Spleen (tissue), 11 donors: ENCODE data around the gene SRPK1. TPM values are rescaled to one million over a fixed set of nuclear protein-coding genes. Genes with fewer than 3 reads are reported as not detected.

Source experiments
- DNase-seq: peaks from one replicate; pipeline ENCODE4 v3.0.0-alpha.2; 2020
- H3K27ac ChIP-seq, 8 donors: fragments of 200-600 bp; sonication (generic) in 7 of 8; 1 replicate in 4 of 8; 2 replicates in 4 of 8; pipeline versions ENCODE4 v1.5.0 to v1.8.0; 2016 to 2021; ENCODE audit warnings: inconsistent platforms in 4 of 8, mild to moderate bottlenecking in 4 of 8, moderate library complexity in 1 of 8
- H3K27me3 ChIP-seq, 7 donors: fragments of 200-600 bp; sonication (generic) in 6 of 7; replicated peaks in 1 of 7; 1 replicate in 4 of 7; 2 replicates in 3 of 7; pipeline versions ENCODE4 v1.5.0 to v1.8.0; 2016 to 2021; ENCODE audit warnings: inconsistent platforms in 3 of 7, mild to moderate bottlenecking in 1 of 7
- H3K36me3 ChIP-seq, 6 donors: fragments of 200-600 bp; sonication (generic) in 5 of 6; 1 replicate in 4 of 6; 2 replicates in 2 of 6; pipeline versions ENCODE4 v1.5.0 to v1.8.0; 2016 to 2021; ENCODE audit warnings: inconsistent platforms in 2 of 6
- H3K4me1 ChIP-seq, 6 donors: fragments of 200-600 bp; sonication (generic) in 5 of 6; 1 replicate in 3 of 6; 2 replicates in 3 of 6; pipeline versions ENCODE4 v1.5.0 to v1.8.0; 2016 to 2021; ENCODE audit warnings: inconsistent platforms in 3 of 6
- H3K4me3 ChIP-seq, 8 donors: fragments of 200-600 bp; sonication (generic) in 7 of 8; 1 replicate in 4 of 8; 2 replicates in 4 of 8; pipeline versions ENCODE4 v1.5.0 to v1.8.0; 2016 to 2021; ENCODE audit warnings: inconsistent platforms in 4 of 8, mild to moderate bottlenecking in 4 of 8, moderate library complexity in 2 of 8
- H3K9me3 ChIP-seq, 8 donors: fragments of 200-600 bp; sonication (generic) in 7 of 8; 1 replicate in 4 of 8; 2 replicates in 4 of 8; pipeline versions ENCODE4 v1.5.0 to v1.8.0; 2016 to 2021; ENCODE audit warnings: inconsistent platforms in 4 of 8
- CTCF ChIP-seq, 11 experiments: fragments of 200-600 bp in 7 of 11; fragments of 450-650 bp in 4 of 11; sonication (generic) in 4 of 11; IDR thresholded peaks in 8 of 11; conservative IDR thresholded peaks in 3 of 11; 1 replicate in 7 of 11; 2 replicates in 4 of 11; pipeline versions ENCODE4 v1.4.0 to v1.8.0; 2016 to 2021; ENCODE audit warnings: antibody characterized with exemption in 11 of 11, inconsistent platforms in 4 of 11, mild to moderate bottlenecking in 1 of 11
- POLR2A ChIP-seq, 3 donors: fragments of 450-650 bp; IDR thresholded peaks; one replicate each; pipeline ENCODE4 v1.5.1; 2017; ENCODE audit warnings: antibody characterized with exemption in 3 of 3, mild to moderate bottlenecking in 1 of 3
- POLR2AphosphoS5 ChIP-seq, 3 donors: sonication (generic); formaldehyde crosslinking; IDR thresholded peaks; one replicate each; pipeline ENCODE4 v1.5.1; 2017; ENCODE audit warnings: antibody characterized with exemption in 3 of 3
- WGBS, 5 donors: extraction: QIAGEN DNeasy Blood & Tissue Kit in 3 of 5; methylation state at CpG; one replicate each; pipeline versions ENCODE4 v1.1.5 to v1.1.7; 2013 to 2018; 5-methylcytosine and 5-hydroxymethylcytosine counted together
- intact Hi-C: fragments of 100-400 bp; cut with DNase I; formaldehyde crosslinking; loops from one replicate; pipeline ENCODE4 v1.15.0; 2023; ENCODE audit warnings: low total_unique reads
- polyA plus RNA-seq, 3 donors: library from polyadenylated mRNA; stranded (reverse); fragments of 200-250 nt; gene quantifications; one replicate each; pipeline ENCODE4 v1.2.1, GENCODE V29; 2013
- total RNA-seq, 7 donors: library from RNA; depleted of rRNA in 3 of 7; stranded (reverse); fragments of >200 nt in 3 of 7; fragmentation: NEBNext Ultra II Directional in 4 of 7; extraction: Animal tissue kit (Norgen Biotek cat#: 25700) in 4 of 7; gene quantifications; one replicate each; pipeline versions ENCODE4 v1.1.0 to v1.2.1, GENCODE V29; 2016 to 2021
- donor health status: healthy with polysubstance abuse.
- donor health status: DM: no; HTN: no; CAD: no; lungs with moderate emphysema.
- donor health status: DM: no; HTN: no; CAD: no.
- donor health status: Bipolar disorder and iron deficiency.
- donor health status: healthy.
- donor health status: DM: no; HTN: no; CAD: no.
- donor health status: DM: yes; HTN: yes; CAD: no.

SRPK1 gene
- total and polyA plus RNA-seq, 10 donors: 8.8 to 140 (median 57.8) TPM

- 83 to 93% (median 86%) methylated on average over 5 of the region's 5 CpGs for WGBS, 5 donors
- no peak overlapping the region for H3K4me3 ChIP-seq
- DNase-seq: no peak
- H3K9me3 ChIP-seq: no peaks in the 10 kb centered on the region
- intact Hi-C loops: no loop called here
- H3K4me1 ChIP-seq: no peaks in the 10 kb centered on the region
- no peak overlapping the region for H3K27ac ChIP-seq
- TF ChIP-seq CTCF (IDR thresholded peaks at IDR 0.05 in 8 of 11, conservative IDR thresholded peaks at IDR 0.05 in 3 of 11) (no peak), POLR2A (IDR thresholded peaks at IDR 0.05) (no peak), POLR2AphosphoS5 (IDR thresholded peaks at IDR 0.05) (no peak)
- H3K27me3 ChIP-seq: peaks cover 0 to 18% (median 0%) of the 10 kb centered on the region in 7 donors
- H3K36me3 ChIP-seq: peaks cover 0 to 19% (median 0%) of the 10 kb centered on the region in 6 donors
Measured at GRCh38 chr6:35955521-35955920, 34.6 kb upstream of the SRPK1 start.

- Histone ChIP-seq H3K27me3 (peaks cover 0 to 13% (median 0%) of the 10 kb centered on the region in 7 donors), H3K9me3 (no peaks in the 10 kb centered on the region), H3K36me3 (peaks cover 0 to 16% (median 0%) of the 10 kb centered on the region in 6 donors), H3K4me3 (no peak overlapping the region), H3K27ac (no peak overlapping the region), H3K4me1 (no peaks in the 10 kb centered on the region)
- no peak for DNase-seq
- TF ChIP-seq POLR2A (IDR thresholded peaks at IDR 0.05): no peak
- TF ChIP-seq POLR2AphosphoS5 (IDR thresholded peaks at IDR 0.05): no peak
- no peak for TF ChIP-seq CTCF (IDR thresholded peaks at IDR 0.05 in 8 of 11, conservative IDR thresholded peaks at IDR 0.05 in 3 of 11)
- WGBS, 5 donors: 83 to 95% (median 92%) methylated on average over 8 of the region's 8 CpGs
- intact Hi-C loops: no loop called here
Measured at GRCh38 chr6:35955071-35955470, 34.2 kb upstream of the SRPK1 start.

GRCh38 chr6:35954333-35954732 is 33.4 kb upstream of the SRPK1 start:
- Histone ChIP-seq H3K27ac (no peak overlapping the region), H3K36me3 (peaks cover 0 to 16% (median 0%) of the 10 kb centered on the region in 6 donors), H3K4me1 (no peaks in the 10 kb centered on the region), H3K9me3 (no peaks in the 10 kb centered on the region), H3K4me3 (no peak overlapping the region), H3K27me3 (peaks cover 0 to 6% (median 0%) of the 10 kb centered on the region in 7 donors)
- 83 to 94% (median 91%) methylated on average over 7 of the region's 7 CpGs for WGBS, 5 donors
- no peak for DNase-seq
- intact Hi-C loops: no loop called here
- TF ChIP-seq POLR2AphosphoS5 (IDR thresholded peaks at IDR 0.05): no peak
- TF ChIP-seq CTCF (IDR thresholded peaks at IDR 0.05 in 8 of 11, conservative IDR thresholded peaks at IDR 0.05 in 3 of 11): no peak
- TF ChIP-seq POLR2A (IDR thresholded peaks at IDR 0.05): no peak

- WGBS, 5 donors: 82 to 100% (median 93%) methylated on average over 1 of the region's 1 CpG
Measured at GRCh38 chr6:35948725-35949124, 27.8 kb upstream of the SRPK1 start.

More at GRCh38 chr6:35948725-35949124, 27.8 kb upstream of the SRPK1 start:
- H3K27me3 ChIP-seq: no peaks in the 10 kb centered on the region
- no peak overlapping the region for H3K4me3 ChIP-seq
- no peak overlapping the region for H3K27ac ChIP-seq
- H3K9me3 ChIP-seq: no peaks in the 10 kb centered on the region
- no peak for DNase-seq
- intact Hi-C loops: no loop called here
- H3K36me3 ChIP-seq: peaks cover 0 to 3% (median 0%) of the 10 kb centered on the region in 6 donors
- TF ChIP-seq POLR2AphosphoS5 (IDR thresholded peaks at IDR 0.05) (no peak), CTCF (IDR thresholded peaks at IDR 0.05 in 8 of 11, conservative IDR thresholded peaks at IDR 0.05 in 3 of 11) (no peak), POLR2A (IDR thresholded peaks at IDR 0.05) (no peak)
- no peaks in the 10 kb centered on the region for H3K4me1 ChIP-seq
